Stimulated activated CD4-positive, alpha-beta T cell treated with anti-CD3 and anti-CD28 coated beads, TNF-alpha, amount 100 ng/mL, for 1 hour (primary cell): ENCODE measurements around the gene CMTM4.
"Not testable (repeated sequence)": the region's sequence is repeated elsewhere in the genome, so short reads cannot be mapped to it uniquely, and the experiment has no call there.

Source experiments
- DNase-seq, 3 donors: peaks; one replicate each; pipeline ENCODE4 v3.0.0-alpha.2; 2020; ENCODE audit warnings: low read depth in 3 of 3, low spot score in 1 of 3

The CMTM4 gene

DNA sequence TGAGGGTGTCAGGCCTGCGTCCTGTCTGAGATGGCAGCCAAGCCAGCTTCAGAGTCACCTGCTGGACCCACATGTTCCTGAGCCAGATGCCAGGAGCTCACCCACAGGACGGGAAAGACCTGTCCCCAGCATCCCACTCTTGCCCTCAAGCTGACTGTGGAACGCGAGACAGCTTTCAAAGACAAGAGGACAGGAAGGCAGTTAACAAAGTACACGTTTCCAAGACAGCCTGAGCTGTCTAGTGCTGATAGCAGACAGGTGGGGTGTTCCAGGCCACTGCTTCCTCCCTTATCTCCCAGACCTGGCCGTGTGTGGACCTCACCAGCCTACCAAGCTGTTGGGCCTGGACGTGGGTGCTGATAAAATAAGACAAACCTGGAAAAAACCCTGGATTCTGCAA lies 78.8 kb downstream of the CMTM4 start:
- DNase-seq, result no peak

DNA sequence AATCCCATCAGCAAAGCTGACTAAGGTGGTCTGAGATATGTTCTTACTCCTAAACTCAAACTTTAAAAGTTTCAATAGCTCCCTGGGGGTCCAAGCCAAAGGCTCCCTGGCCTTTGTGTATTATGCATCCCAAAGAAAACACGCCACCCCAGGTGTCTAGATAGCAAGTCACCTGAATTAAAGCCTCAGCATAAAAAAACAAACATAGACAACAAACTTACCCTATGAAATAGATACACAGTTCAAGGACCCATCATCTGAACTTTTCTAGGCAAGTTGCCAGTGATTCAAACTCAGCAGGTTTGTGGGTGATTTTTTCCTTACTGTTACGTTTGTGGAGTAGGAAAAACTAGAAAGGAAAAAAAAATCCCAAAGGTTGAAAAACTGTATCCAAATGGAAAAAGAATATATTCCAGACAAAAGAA lies 79.5 kb downstream of the CMTM4 start:
- no peak for DNase-seq

DNA sequence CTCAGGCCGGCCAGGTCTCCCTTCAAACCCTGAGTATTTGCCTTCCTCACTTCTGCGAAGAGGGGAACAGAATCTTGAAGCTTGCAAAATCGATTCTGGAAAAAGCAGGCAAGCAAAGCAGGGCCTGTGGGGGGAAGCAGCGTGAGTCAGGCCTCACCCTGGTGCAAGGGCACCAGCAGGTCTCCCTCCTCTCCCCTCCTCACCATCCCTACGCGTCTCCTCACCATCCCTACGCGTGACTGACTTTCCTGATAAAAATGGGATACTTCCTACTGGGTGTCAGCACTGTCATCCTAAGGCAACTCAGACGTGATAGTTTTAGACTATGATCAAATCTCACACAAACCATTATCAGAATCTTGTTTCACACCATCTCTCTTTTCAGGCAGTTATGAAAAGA lies 80.0 kb downstream of the CMTM4 start:
- no peak for DNase-seq

- DNase-seq, result no peak
These were observed 80.4 kb downstream of the CMTM4 start for GRCh38 chr16:66616169-66616568.

- DNase-seq, result no peak
These were observed 82.3 kb downstream of the CMTM4 start for GRCh38 chr16:66614161-66614802.

- DNase-seq, result no peak
These were observed 84.1 kb downstream of the CMTM4 start for GRCh38 chr16:66612422-66612821.

DNA sequence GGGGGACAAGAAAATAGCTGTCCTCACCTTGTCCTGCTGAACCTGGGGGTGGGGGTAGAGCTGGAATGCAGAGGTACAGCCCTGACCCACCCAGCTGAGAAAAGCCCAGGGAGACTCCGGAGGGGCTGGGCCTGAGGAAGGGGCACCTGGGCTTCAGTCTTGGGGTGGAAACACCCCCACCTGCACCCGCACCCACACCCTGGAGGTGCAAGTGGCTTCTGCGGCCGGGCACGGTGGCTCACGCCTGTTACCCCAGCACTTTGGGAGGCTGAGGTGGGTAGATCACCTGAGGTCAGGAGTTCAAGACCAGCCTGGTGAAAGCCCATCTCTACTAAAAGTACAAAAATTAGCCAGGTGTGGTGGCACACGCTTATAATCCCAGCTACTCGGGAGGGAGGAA lies 84.6 kb downstream of the CMTM4 start:
- DNase-seq, result not testable (repeated sequence)

GRCh38 chr16:66610111-66610820 lies 86.3 kb downstream of the CMTM4 start:
- DNase-seq, result no peak

GRCh38 chr16:66609139-66609510 lies 87.4 kb downstream of the CMTM4 start:
- DNase-seq, result no peak

DNA sequence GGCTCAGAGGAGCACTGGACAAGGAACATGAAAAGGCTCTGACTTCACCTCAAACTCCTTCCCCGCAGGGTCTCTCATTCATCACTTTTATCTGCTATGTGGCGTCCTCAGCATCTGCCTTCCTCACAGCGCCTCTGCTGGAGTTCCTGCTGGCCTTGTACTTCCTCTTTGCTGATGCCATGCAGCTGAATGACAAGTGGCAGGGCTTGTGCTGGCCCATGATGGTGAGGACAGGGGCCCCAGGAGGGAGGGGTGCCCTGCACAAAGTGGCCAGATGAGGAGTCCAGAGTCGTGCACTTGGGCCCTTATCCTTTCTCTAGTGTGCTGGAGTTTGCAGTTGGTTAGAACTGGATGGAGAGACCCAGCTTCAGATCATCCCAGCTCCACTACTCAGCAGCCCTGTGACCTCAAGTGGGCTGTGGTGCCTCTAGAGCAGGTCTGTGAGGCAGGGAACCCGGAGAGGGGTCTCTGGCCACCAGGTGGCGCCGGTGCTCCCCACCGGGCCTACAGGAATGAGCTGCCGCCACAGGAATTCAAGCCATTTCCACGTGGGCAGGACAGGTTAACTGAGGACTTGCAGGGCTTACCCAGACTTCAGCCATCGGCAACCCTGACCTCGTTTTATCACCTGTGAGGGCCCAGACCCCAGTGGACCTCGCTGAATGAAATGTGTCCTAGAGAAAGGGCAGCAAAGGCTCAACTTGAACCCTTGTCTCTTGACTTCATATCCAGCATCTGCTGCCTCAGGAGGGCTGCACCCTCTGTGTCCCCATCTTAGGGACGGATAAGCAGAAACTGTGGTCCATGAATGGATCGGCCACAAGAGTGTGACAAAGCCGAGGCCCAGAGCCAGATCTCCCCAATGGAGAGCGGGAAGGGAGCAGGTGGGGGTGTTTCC lies 88.1 kb downstream of the CMTM4 start:
- peak in 2 of 3 donors; percentile 64 to 84 for DNase-seq

DNA sequence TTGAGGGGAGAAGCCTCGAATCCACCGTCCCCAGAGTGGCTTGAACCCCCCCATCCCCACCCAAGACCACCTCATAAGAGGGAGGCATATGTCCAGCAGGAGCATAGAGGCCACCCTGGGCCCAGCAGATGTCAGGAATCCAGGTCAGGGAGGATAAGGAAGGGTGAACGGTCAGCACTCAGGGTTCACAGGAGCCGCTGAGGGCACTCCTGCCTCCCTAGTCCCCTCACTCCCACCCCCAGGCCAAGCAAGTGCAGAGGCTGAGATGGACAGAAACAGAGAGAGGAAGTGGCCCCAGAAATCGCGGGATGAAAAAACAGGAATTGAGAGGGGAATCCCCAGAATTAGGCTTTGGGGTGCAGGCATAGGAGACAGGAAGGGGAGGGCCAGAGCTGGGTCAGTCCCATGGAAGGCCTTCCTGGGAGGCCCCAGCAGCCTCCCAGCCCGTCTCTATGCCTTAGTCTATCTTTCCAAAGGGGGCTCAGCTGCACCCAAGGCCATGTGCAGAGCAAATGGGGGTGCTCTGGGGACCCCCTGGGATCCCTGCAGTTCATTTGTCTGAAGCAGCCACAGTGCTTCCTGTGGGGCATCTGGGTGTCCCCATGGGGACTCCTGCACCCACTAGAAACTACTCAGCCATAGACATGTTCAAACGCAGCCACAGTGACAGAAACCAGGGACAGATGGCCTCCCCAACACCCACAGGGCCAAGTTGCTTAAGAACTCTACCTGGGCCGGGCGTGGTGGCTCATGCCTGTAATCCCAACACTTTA lies 90.4 kb downstream of the CMTM4 start:
- DNase-seq, result no peak

DNA sequence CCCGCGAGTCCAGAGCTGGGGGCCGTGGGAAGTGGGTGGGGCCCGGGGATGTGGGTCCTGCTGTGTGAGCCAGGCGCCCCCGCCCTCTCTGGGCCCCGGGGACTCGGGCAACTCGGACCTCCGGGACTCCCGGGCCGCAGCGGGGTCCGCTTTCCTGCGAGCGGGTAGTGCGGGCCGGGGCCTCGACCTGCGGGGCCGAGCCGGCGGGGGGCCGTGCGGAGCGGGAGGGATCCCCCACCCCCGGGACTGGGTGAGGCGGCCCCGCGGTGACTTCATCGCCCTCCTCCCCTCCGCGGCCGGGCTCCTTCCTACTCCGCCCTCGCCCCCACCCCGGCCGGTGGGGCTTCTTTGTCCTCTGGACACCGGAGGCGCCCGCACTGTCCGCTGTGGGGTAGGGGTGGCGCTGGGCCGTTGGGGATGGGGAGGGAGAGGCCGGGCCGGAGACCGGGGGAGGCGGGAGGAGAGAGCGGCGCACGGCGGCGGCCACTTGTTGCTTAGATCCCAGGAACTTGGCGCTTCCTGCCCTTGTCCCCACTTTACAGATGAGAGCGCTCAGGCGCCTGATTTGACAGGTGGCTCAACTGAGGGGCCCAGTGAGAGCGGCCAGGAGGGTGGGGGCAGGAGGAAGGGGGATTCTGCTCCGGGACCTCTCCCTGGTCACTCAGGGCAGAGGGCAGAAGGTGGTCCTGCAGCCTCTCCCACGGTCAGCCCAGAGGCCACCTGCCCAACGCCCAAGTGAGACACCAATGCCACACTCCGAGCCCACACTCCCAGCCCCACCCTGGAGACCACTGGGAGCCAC lies 91.2 kb downstream of the CMTM4 start:
- peak in 1 of 3 donors; percentile 24 for DNase-seq

- peak in 2 of 3 donors; percentile 42 to 68 for DNase-seq
These were observed 92.0 kb downstream of the CMTM4 start, which contains the start of gene CMTM3 for GRCh38 chr16:66604376-66605176. Gene CMTM3, plus strand, starts transcription at chr16:66604704. Its CDS starts 102 bp downstream, at chr16:66604806.

- DNase-seq, result peak in 2 of 3 donors; percentile 42 to 53
These were observed 92.8 kb downstream of the CMTM4 start for GRCh38 chr16:66603537-66604375.

DNA sequence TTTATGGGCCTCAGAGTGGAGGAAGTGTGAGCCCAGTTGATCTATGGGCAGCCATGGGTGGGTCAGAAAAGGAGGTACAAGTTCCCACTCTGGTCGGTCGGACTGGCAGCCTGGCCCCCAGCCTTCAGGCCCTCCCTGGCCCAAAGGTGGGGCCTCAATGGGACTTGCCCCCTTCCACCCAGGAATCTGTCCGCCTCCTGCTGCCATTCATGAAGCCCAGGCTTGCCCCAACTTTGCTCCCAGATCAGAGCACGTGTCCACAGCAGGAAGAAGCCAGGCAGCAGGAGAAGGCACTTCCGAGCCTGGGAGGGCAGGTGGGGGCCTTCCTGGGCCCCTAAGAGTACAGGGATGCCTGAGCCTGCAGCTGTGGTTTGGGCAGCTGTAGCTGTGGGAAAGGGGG lies 95.1 kb downstream of the CMTM4 start:
- DNase-seq, result no peak

DNA sequence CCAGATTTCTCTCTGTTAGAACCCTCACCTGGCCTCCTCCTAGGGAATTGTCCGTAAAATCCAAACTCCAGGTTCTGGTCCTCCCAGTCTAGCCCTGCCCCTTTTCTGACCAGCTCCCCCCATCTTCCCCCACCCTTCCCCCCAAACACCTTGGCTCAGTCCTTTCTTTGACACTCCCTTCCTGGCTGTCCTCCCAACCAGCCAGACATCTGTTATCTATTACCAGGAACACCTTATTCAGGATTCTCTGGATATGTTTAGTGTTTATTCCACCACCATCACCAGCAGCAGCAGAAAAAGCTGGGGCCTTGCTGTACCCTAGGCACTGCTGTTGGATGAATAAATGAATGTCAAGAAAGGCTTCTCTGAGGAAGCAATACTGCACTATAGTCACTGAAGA lies 96.1 kb downstream of the CMTM4 start:
- DNase-seq, result no peak

- DNase-seq, result no peak
These were observed 96.8 kb downstream of the CMTM4 start for GRCh38 chr16:66599726-66600125.

- DNase-seq, result no peak
These were observed 98.4 kb downstream of the CMTM4 start for GRCh38 chr16:66598111-66598510.
